ENCODE results near the gene DYNC2H1. TPM values are rescaled to one million over a fixed set of nuclear protein-coding genes. Genes with fewer than 3 reads are reported as not detected.

DYNC2H1 gene
- total RNA-seq, 2 experiments from 2014 or later = 0.92 to 1.3 TPM

- no peaks in the 10 kb centered on the region for H3K9me3 Mint-ChIP-seq
- no peak for DNase-seq
- POLR2A ChIA-PET = no interaction called here
- no peak overlapping the region for H3K27ac Mint-ChIP-seq
- H3K4me3 Mint-ChIP-seq = no peak overlapping the region
- no peaks in the 10 kb centered on the region for H3K36me3 Mint-ChIP-seq (ENCODE audit: low read depth)
- CTCF ChIA-PET = no interaction called here
- no peaks in the 10 kb centered on the region for H3K4me1 Mint-ChIP-seq
- no peaks in the 10 kb centered on the region for H3K27me3 Mint-ChIP-seq
Observed at GRCh38 chr11:103241574-103241973, 132.3 kb downstream of the DYNC2H1 start.

DNA sequence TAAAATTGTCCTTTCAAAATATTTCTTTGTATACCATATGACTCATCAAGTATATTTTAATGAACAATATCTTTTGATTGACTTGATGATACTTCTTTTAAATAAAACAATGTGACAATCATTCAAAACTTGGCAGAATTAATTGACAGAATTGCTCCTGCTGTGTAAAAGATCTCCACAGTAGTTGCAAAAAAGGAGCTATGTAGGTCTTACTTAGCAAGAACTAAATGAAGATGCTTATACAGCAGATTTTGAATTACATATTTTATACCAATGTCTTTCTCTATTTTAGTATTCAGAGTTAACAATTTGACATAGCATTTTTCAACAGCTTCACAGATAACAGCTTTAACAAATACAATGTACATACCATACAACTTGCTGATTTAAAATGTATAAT, 144.9 kb downstream of the DYNC2H1 start:
- no peaks in the 10 kb centered on the region for H3K4me1 Mint-ChIP-seq
- H3K36me3 Mint-ChIP-seq (ENCODE audit: low read depth) = no peaks in the 10 kb centered on the region
- H3K9me3 Mint-ChIP-seq = no peaks in the 10 kb centered on the region
- no peaks in the 10 kb centered on the region for H3K27me3 Mint-ChIP-seq
- H3K4me3 Mint-ChIP-seq = no peak overlapping the region
- POLR2A ChIA-PET = no interaction called here
- CTCF ChIA-PET = no interaction called here
- DNase-seq = no peak
- no peak overlapping the region for H3K27ac Mint-ChIP-seq

DNA sequence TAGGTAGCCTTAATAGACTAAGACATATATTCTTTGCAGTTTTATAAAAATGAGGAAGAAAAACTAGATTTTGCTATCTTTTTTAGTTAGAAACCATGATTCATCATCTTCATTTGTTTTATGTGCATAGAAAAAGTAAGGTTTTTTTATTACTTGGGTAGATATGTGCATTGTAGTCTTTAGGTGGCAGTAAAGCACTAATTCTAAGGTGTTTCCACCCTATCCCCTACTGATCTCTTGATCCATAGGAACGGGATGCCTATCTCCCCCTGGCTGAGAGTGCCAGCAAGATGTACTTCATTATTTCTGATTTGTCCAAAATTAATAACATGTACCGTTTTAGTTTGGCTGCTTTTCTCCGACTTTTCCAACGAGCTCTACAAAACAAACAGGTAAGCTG, 148.1 kb downstream of the DYNC2H1 start:
- Mint-ChIP-seq H3K27ac (no peak overlapping the region), H3K4me3 (no peak overlapping the region), H3K27me3 (no peaks in the 10 kb centered on the region), H3K4me1 (no peaks in the 10 kb centered on the region), H3K9me3 (no peaks in the 10 kb centered on the region), H3K36me3 (ENCODE audit: low read depth) (no peaks in the 10 kb centered on the region)
- CTCF ChIA-PET = no interaction called here
- no peak for DNase-seq
- POLR2A ChIA-PET = no interaction called here

DNA sequence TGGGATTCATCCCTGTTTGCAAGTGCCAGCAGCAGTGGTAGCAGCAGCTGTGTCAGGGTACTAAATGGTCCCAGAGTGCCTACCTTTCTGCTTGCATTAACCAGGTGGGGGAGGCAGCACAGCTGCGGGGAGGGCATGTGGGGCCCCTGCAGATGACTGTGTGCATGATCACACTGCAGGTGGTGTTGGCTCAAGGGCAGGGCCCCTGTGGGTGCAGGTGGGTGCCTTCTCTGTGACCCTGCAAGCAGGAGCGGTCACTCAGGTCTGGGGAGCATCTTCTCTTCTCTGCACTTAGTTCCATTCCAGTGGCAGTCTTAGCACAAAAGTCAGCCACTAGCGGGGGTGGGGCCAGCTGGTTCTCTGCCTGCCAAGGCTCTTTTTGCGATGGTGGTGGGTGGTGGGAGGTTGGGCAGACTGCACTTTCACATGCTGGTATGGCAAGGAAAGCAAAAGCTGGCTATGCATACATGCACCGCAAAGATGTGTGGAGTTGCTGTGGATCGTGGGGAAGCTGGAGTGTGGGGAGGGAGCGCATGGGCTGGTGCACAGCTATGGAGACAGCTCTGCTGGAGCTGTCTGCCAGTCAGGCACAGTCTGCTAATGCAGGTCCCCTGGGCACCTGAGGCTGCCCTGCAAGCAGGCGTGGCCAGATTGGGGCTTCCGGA, 157.1 kb downstream of the DYNC2H1 start:
- ChIA-PET POLR2A (no interaction called here), CTCF (no interaction called here)
- Mint-ChIP-seq H3K27me3 (no peaks in the 10 kb centered on the region), H3K4me3 (no peak overlapping the region), H3K27ac (no peak overlapping the region), H3K9me3 (no peaks in the 10 kb centered on the region), H3K36me3 (ENCODE audit: low read depth) (no peaks in the 10 kb centered on the region), H3K4me1 (no peaks in the 10 kb centered on the region)
- DNase-seq = no peak

DNA sequence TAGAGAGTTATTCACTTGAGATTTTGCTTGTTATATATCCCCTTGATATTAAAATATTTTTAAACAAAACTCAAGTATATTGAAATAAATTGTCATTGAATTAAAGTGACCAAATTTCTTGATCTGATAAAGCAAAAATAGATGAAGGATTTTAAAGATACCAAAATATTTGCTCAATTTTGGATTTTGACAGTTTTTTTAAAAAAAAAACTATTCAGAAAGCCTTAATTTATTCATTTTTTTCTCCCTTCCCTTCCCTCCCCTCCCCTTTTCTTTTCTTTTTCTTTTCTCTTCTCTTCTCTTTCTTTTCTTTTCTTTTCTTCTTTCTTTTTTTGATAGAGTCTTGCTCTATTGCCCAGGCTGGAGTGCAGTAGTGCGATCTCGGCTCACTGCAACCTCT, 163.7 kb downstream of the DYNC2H1 start:
- ChIA-PET CTCF (no interaction called here), POLR2A (interaction anchor here (0.6 kb wide), 1 partner anchor 1422 kb away, joined by 7 read pairs; no protein-coding TSS in a partner anchor)
- no peaks in the 10 kb centered on the region for H3K9me3 Mint-ChIP-seq
- no peak overlapping the region for H3K27ac Mint-ChIP-seq
- H3K4me1 Mint-ChIP-seq = no peaks in the 10 kb centered on the region
- no peaks in the 10 kb centered on the region for H3K27me3 Mint-ChIP-seq
- H3K4me3 Mint-ChIP-seq = no peak overlapping the region
- no peak for DNase-seq
- H3K36me3 Mint-ChIP-seq (ENCODE audit: low read depth) = no peaks in the 10 kb centered on the region

DNA sequence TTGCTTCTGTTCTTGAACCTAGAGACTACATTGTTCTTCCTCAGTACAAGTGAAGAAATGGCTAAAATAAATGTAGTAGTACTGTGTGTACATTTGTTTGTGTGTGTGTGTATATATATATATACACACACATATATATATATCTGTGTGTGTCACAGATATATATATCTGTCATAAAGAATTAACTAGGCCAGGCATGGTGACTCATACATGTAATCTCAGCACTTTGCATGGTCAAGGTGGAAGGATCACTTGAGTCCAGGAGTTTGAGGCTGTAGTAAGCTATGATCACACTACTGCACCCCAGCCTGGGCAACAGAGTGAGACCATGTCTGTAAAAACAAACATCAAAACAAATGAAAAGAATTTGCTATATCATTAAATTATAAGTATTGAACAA, 164.8 kb downstream of the DYNC2H1 start:
- Mint-ChIP-seq H3K9me3 (no peaks in the 10 kb centered on the region), H3K27ac (no peak overlapping the region), H3K36me3 (ENCODE audit: low read depth) (no peaks in the 10 kb centered on the region), H3K27me3 (no peaks in the 10 kb centered on the region), H3K4me3 (no peak overlapping the region), H3K4me1 (no peaks in the 10 kb centered on the region)
- DNase-seq = no peak
- ChIA-PET CTCF (no interaction called here), POLR2A (no interaction called here)

GRCh38 chr11:103279821-103280220, 170.6 kb downstream of the DYNC2H1 start:
- Mint-ChIP-seq H3K4me3 (no peak overlapping the region), H3K36me3 (ENCODE audit: low read depth) (no peaks in the 10 kb centered on the region), H3K27ac (no peak overlapping the region), H3K9me3 (no peaks in the 10 kb centered on the region), H3K4me1 (no peaks in the 10 kb centered on the region), H3K27me3 (no peaks in the 10 kb centered on the region)
- CTCF ChIA-PET = no interaction called here
- no peak for DNase-seq
- POLR2A ChIA-PET = no interaction called here

DNA sequence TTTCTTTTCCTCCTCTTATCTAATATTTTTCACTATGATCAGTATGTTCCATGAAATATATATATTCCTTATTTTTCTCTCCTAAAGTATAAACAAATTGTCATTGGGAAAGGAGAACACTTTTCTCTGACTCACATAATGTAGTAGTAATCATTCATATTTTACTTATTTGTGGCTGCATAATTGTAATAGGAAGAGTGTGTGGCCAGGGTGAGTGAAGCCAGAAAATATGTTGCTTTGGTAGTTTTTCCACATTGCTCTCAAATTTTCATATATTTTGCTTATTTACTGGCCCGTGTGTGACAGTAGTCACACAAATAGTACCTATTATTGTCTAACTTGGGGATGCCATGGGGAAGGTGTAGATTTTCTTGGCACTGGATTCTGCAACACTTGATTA, 172.1 kb downstream of the DYNC2H1 start:
- CTCF ChIA-PET = no interaction called here
- POLR2A ChIA-PET = no interaction called here
- H3K9me3 Mint-ChIP-seq = no peaks in the 10 kb centered on the region
- no peaks in the 10 kb centered on the region for H3K4me1 Mint-ChIP-seq
- no peaks in the 10 kb centered on the region for H3K36me3 Mint-ChIP-seq (ENCODE audit: low read depth)
- no peaks in the 10 kb centered on the region for H3K27me3 Mint-ChIP-seq
- no peak overlapping the region for H3K4me3 Mint-ChIP-seq
- H3K27ac Mint-ChIP-seq = no peak overlapping the region
- no peak for DNase-seq

DNA sequence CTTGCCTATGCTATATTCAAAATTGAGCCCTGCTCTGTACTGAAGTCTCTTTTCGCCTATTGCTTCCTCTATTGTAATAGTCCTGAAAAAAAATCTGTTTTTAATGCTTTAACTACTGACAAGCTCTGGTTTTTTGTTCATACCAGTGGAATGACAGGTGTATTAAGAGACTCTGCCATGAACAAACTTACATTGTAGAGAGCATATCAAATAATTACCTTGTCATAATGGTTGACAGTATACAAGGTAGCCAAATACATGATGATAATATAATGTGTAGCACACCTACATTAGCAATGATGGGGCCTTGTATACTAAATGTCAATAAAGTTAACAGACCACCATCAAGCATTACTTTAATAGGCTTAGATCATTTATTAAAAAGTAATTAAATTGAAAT, 175.0 kb downstream of the DYNC2H1 start:
- Mint-ChIP-seq H3K4me3 (no peak overlapping the region), H3K9me3 (no peaks in the 10 kb centered on the region), H3K36me3 (ENCODE audit: low read depth) (no peaks in the 10 kb centered on the region), H3K4me1 (no peaks in the 10 kb centered on the region), H3K27me3 (no peaks in the 10 kb centered on the region), H3K27ac (no peak overlapping the region)
- DNase-seq = no peak
- CTCF ChIA-PET = no interaction called here
- POLR2A ChIA-PET = no interaction called here

DNA sequence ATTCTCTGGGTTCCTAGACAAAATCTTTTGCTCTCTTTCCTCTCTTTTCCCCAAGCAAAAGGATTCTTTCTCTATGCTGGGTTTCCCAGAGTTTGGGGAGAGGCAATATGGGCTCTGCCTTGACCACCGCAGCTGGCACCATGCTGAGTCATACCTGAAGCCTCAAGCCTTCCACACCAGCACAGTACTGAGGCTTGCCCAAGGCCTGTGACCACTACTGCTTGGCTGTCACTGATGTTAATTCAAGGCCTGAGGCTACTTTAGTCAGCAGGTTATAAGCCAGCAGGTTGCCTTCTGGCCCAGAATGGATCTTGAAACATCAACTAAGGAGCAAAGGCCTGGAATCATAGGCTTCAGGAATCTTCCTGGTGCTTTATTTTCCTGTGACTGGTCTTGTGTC, 185.3 kb downstream of the DYNC2H1 start:
- CTCF ChIA-PET = no interaction called here
- peaks cover 33% of the 10 kb centered on the region for H3K9me3 Mint-ChIP-seq
- no peaks in the 10 kb centered on the region for H3K4me1 Mint-ChIP-seq
- POLR2A ChIA-PET = no interaction called here
- no peaks in the 10 kb centered on the region for H3K27me3 Mint-ChIP-seq
- no peaks in the 10 kb centered on the region for H3K36me3 Mint-ChIP-seq (ENCODE audit: low read depth)
- DNase-seq = no peak
- H3K27ac Mint-ChIP-seq = no peak overlapping the region
- H3K4me3 Mint-ChIP-seq = no peak overlapping the region

GRCh38 chr11:103295704-103296103, 186.5 kb downstream of the DYNC2H1 start:
- no peaks in the 10 kb centered on the region for H3K4me1 Mint-ChIP-seq
- CTCF ChIA-PET = interaction anchor here (0.6 kb wide), 1 partner anchor 234 kb away, joined by 3 read pairs; no protein-coding TSS in a partner anchor
- no peak overlapping the region for H3K4me3 Mint-ChIP-seq
- H3K27ac Mint-ChIP-seq = no peak overlapping the region
- no peaks in the 10 kb centered on the region for H3K36me3 Mint-ChIP-seq (ENCODE audit: low read depth)
- no peak for DNase-seq
- POLR2A ChIA-PET = no interaction called here
- no peaks in the 10 kb centered on the region for H3K27me3 Mint-ChIP-seq
- H3K9me3 Mint-ChIP-seq = peaks cover 33% of the 10 kb centered on the region

- no peak overlapping the region for H3K27ac Mint-ChIP-seq
- peaks cover 27% of the 10 kb centered on the region for H3K9me3 Mint-ChIP-seq
- H3K4me3 Mint-ChIP-seq = no peak overlapping the region
- CTCF ChIA-PET = no interaction called here
- no peaks in the 10 kb centered on the region for H3K4me1 Mint-ChIP-seq
- DNase-seq = no peak
- POLR2A ChIA-PET = no interaction called here
- H3K36me3 Mint-ChIP-seq (ENCODE audit: low read depth) = no peaks in the 10 kb centered on the region
- no peaks in the 10 kb centered on the region for H3K27me3 Mint-ChIP-seq
Observed at GRCh38 chr11:103297900-103298299, 188.7 kb downstream of the DYNC2H1 start.

- CTCF ChIA-PET = no interaction called here
- Mint-ChIP-seq H3K36me3 (ENCODE audit: low read depth) (no peaks in the 10 kb centered on the region), H3K9me3 (no peaks in the 10 kb centered on the region), H3K27ac (no peak overlapping the region), H3K27me3 (no peaks in the 10 kb centered on the region), H3K4me3 (no peak overlapping the region), H3K4me1 (no peaks in the 10 kb centered on the region)
- DNase-seq = no peak
- POLR2A ChIA-PET = no interaction called here
Observed at GRCh38 chr11:103315248-103315647, 206.0 kb downstream of the DYNC2H1 start.

DNA sequence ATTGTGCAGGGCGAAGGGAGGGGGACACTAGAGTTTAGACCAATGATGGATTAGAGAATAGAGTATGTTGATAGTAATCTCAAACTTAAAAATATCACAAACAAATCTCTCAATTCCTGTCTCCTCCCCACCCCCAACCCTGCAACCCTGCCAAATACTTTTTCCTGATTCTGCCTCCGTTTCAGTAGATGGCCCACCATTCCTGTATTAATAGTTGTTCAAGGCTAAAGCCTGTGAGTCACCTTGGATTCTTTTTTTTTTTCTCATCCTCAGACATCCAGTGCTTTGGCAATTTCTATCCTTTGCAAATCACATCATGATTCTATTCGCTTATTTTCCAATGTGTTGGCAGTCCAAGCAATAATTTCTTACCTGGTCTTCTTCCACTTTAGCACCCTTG, 207.9 kb downstream of the DYNC2H1 start:
- Mint-ChIP-seq H3K36me3 (ENCODE audit: low read depth) (no peaks in the 10 kb centered on the region), H3K4me3 (no peak overlapping the region), H3K27ac (no peak overlapping the region), H3K4me1 (no peaks in the 10 kb centered on the region), H3K27me3 (no peaks in the 10 kb centered on the region), H3K9me3 (no peaks in the 10 kb centered on the region)
- POLR2A ChIA-PET = no interaction called here
- DNase-seq = no peak
- CTCF ChIA-PET = no interaction called here
